ENCODE measurements around the gene CDH4. TPM values are rescaled to one million over a fixed set of nuclear protein-coding genes. Genes with fewer than 3 reads are reported as not detected.

CDH4 gene
- total RNA-seq, 6 experiments from 2014 or later: 5.8 to 12.8 (median 10.9) TPM

DNA sequence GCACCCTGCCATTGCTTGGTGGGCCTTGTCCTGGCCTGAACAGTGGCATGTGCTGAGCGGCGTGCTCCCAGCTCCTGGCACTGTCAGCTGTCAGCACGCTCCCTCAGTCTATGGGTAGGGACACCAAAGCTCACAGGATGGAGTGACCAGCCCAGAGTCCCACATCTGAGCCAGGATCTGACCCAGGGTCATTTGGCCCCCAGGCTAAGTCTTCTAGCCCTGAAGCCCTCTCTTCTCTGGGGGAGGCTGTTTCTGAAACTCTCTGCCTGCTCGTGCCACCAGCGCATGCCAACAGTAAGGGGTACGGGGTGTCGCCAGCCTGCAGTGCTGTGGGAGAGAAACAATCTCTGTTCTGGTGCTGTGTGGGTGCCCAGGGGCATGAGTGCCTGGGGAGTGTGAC is 37.1 kb downstream of the CDH4 start:
- H3K9me3 Mint-ChIP-seq: peaks cover 10% of the 10 kb centered on the region
- H3K4me1 Mint-ChIP-seq (ENCODE audit: low read depth): no peaks in the 10 kb centered on the region
- no peak overlapping the region for H3K27ac Mint-ChIP-seq
- H3K36me3 Mint-ChIP-seq (ENCODE audit: low read depth): peaks cover 18% of the 10 kb centered on the region
- TF ChIP-seq, protein P1, sequence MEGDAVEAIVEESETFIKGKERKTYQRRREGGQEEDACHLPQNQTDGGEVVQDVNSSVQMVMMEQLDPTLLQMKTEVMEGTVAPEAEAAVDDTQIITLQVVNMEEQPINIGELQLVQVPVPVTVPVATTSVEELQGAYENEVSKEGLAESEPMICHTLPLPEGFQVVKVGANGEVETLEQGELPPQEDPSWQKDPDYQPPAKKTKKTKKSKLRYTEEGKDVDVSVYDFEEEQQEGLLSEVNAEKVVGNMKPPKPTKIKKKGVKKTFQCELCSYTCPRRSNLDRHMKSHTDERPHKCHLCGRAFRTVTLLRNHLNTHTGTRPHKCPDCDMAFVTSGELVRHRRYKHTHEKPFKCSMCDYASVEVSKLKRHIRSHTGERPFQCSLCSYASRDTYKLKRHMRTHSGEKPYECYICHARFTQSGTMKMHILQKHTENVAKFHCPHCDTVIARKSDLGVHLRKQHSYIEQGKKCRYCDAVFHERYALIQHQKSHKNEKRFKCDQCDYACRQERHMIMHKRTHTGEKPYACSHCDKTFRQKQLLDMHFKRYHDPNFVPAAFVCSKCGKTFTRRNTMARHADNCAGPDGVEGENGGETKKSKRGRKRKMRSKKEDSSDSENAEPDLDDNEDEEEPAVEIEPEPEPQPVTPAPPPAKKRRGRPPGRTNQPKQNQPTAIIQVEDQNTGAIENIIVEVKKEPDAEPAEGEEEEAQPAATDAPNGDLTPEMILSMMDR (IDR thresholded peaks at IDR 0.05): no peak
- H3K4me3 Mint-ChIP-seq: no peak overlapping the region
- DNase-seq: no peak
- H3K27me3 Mint-ChIP-seq (ENCODE audit: insufficient read depth): no peaks in the 10 kb centered on the region; the same call in 1 of the 2 replicates

DNA sequence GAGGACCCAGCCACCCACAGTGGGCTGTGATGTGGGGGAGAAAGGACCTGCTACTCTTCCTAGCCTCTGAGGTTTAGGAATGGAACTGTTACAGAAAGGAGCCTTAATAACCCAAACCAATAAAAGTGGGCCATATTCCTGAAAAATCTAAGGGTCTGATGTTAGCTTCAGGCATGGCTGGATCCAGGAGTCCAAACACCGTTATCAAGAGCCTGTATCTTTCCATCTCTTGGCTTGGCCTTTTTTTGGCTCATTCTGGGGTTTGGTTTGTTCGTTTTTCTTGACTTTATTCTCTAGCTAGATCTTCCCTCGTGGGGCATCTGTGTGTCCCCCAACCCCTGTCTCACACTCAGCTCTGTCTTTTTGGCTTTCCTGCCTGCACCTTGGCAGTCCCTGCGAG is 38.7 kb downstream of the CDH4 start:
- TF ChIP-seq, protein P1 (IDR thresholded peaks at IDR 0.05): no peak
- peaks cover 8% of the 10 kb centered on the region for H3K9me3 Mint-ChIP-seq
- no peaks in the 10 kb centered on the region for H3K27me3 Mint-ChIP-seq (ENCODE audit: insufficient read depth)
- no peak for DNase-seq
- H3K27ac Mint-ChIP-seq: no peak overlapping the region
- no peak overlapping the region for H3K4me3 Mint-ChIP-seq
- H3K36me3 Mint-ChIP-seq (ENCODE audit: low read depth): peaks cover 22% of the 10 kb centered on the region
- peaks cover 11% of the 10 kb centered on the region for H3K4me1 Mint-ChIP-seq (ENCODE audit: low read depth)

- H3K36me3 Mint-ChIP-seq (ENCODE audit: low read depth): peaks cover 18% of the 10 kb centered on the region
- TF ChIP-seq, protein P1 (IDR thresholded peaks at IDR 0.05): no peak
- H3K9me3 Mint-ChIP-seq: peaks cover 8% of the 10 kb centered on the region
- DNase-seq: no peak
- H3K27ac Mint-ChIP-seq: no peak overlapping the region
- no peak overlapping the region for H3K4me3 Mint-ChIP-seq
- H3K4me1 Mint-ChIP-seq (ENCODE audit: low read depth): peaks cover 17% of the 10 kb centered on the region
- H3K27me3 Mint-ChIP-seq (ENCODE audit: insufficient read depth): no peaks in the 10 kb centered on the region; the same call in 1 of the 2 replicates
These were observed 39.2 kb downstream of the CDH4 start for GRCh38 chr20:61291166-61291829.

GRCh38 chr20:61292391-61292790 is 40.3 kb downstream of the CDH4 start:
- peaks cover 21% of the 10 kb centered on the region for H3K4me1 Mint-ChIP-seq (ENCODE audit: low read depth)
- TF ChIP-seq, protein P1 (IDR thresholded peaks at IDR 0.05): no peak
- no peak for DNase-seq
- peaks cover 8% of the 10 kb centered on the region for H3K9me3 Mint-ChIP-seq
- H3K27me3 Mint-ChIP-seq (ENCODE audit: insufficient read depth): no peaks in the 10 kb centered on the region; the same call in 1 of the 2 replicates
- H3K27ac Mint-ChIP-seq: no peak overlapping the region
- H3K36me3 Mint-ChIP-seq (ENCODE audit: low read depth): peaks cover 10% of the 10 kb centered on the region
- no peak overlapping the region for H3K4me3 Mint-ChIP-seq

GRCh38 chr20:61292821-61293612 is 41.0 kb downstream of the CDH4 start:
- Mint-ChIP-seq H3K9me3 (peaks cover 8% of the 10 kb centered on the region), H3K4me1 (ENCODE audit: low read depth) (peaks cover 21% of the 10 kb centered on the region), H3K4me3 (no peak overlapping the region), H3K27ac (no peak overlapping the region), H3K36me3 (ENCODE audit: low read depth) (peaks cover 10% of the 10 kb centered on the region), H3K27me3 (ENCODE audit: insufficient read depth) (no peaks in the 10 kb centered on the region; the same call in 1 of the 2 replicates)
- no peak for DNase-seq
- TF ChIP-seq, protein P1 (IDR thresholded peaks at IDR 0.05): no peak
